Liver (tissue), 3 donors: ENCODE data around the gene UIMC1.

Source experiments
- CTCF ChIP-seq: fragments of 150-350 bp; IDR thresholded peaks from 2 replicates; pipeline ENCODE4 v1.5.1; 2017; ENCODE audit warnings: improper control_type of control experiment, low read depth, low read length; ENCODE audit not compliant: missing input control
- EGR1 ChIP-seq, 2 donors: IDR thresholded peaks; 2 replicates each; pipeline ENCODE4 v1.6.1; 2016 to 2018; ENCODE audit warnings: antibody characterized with exemption in 2 of 2, low read depth in 2 of 2
- FOXA1 ChIP-seq: IDR thresholded peaks from 2 replicates; pipeline ENCODE4 v1.6.1; 2016; ENCODE audit warnings: antibody characterized with exemption
- MAX ChIP-seq: IDR thresholded peaks from 2 replicates; pipeline ENCODE4 v1.6.1; 2016; ENCODE audit warnings: antibody characterized with exemption
- TF ChIP-seq, protein P1 (sequence below): IDR thresholded peaks from 2 replicates; pipeline ENCODE4 v1.6.1; 2016; ENCODE audit warnings: antibody characterized with exemption
- donor health status: healthy.
- donor health status: healthy.

DNA sequence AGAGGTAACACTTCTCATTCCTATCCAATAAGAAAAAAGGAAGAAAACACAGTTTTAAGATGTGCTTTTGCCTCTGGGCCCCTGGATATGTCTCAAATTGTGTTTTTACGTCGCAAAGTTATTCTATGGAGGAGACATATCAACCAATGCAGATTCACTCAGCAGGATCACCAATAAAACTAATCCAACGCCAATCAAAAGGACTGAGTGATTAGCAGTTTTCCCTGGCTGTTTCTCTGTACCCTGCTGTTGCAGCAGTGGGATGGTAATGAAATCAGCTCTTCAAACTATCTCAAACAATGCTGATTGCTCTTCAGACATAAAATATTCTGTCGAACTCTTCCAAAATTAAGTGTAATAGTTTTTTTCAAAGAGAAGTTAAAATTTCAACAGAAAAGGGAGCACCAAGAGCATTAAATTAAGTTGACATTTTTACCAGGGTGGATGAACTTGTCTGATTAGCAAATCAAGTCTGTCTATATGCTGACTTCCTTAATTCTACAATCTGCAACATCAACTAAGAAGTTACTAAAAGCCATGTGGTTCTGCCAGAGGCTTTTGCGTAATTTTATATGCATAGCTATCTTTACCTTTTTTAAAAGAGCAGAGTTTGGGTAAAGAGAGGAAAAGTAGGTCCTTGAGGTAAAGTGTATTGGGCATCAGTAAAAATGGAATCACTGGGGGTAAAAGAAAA, 97.8 kb downstream of the UIMC1 start:
- no peak for TF ChIP-seq CTCF
- TF ChIP-seq MAX: no peak
- no peak for TF ChIP-seq EGR1 (IDR thresholded peaks at IDR 0.05; ENCODE audit: low read depth in 2 of 2)
- TF ChIP-seq, protein P1, sequence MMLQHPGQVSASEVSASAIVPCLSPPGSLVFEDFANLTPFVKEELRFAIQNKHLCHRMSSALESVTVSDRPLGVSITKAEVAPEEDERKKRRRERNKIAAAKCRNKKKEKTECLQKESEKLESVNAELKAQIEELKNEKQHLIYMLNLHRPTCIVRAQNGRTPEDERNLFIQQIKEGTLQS: no peak
- no peak for TF ChIP-seq FOXA1
